ENCODE data around the gene HOXC11.

The HOXC11 gene

GRCh38 chr12:53974084-53975063, 1.4 kb downstream of the HOXC11 start, which contains the start of gene HOTAIR:
TSS of gene HOTAIR (minus strand) at chr12:53974954.
- Histone ChIP-seq H3K9me3 (ENCODE audit: control insufficient read depth, low read length) (no peaks in the 10 kb centered on the region), H3K36me3 (ENCODE audit: control insufficient read depth, insufficient read depth, low read length) (no peaks in the 10 kb centered on the region), H3K4me1 (ENCODE audit: control insufficient read depth, insufficient read depth, low read length) (no peaks in the 10 kb centered on the region), H3K27me3 (ENCODE audit: control insufficient read depth, insufficient read depth, low read length, poor library complexity, severe bottlenecking) (peaks cover 100% of the 10 kb centered on the region), H3K27ac (ENCODE audit: insufficient read depth, low read depth, low read length, poor library complexity, severe bottlenecking) (no peak within 1 kb of the TSS), H3K4me3 (ENCODE audit: insufficient read depth, low read depth, low read length) (no peak within 1 kb of the TSS)
- WGBS, 2 experiments = 4 to 5% methylated on average over 60 of the region's 63 CpGs

DNA sequence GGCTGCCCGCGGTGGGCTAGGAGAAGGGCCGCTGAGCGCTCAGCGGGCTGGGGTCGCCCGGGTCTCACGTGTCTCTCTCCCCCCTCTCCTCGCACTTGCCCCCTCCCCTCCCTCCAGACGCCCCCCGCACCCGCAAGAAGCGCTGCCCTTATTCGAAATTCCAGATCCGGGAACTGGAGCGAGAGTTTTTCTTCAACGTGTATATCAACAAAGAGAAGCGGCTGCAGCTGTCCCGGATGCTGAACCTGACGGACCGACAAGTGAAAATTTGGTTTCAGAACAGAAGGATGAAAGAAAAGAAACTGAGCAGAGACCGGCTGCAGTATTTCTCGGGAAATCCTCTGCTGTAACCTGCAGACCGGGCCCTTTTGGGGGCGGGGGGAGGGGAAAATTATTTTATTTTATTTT, 2.1 kb downstream of the HOXC11 start:
- Histone ChIP-seq H3K9me3 (ENCODE audit: control insufficient read depth, low read length) (no peaks in the 10 kb centered on the region), H3K27ac (ENCODE audit: insufficient read depth, low read depth, low read length, poor library complexity, severe bottlenecking) (no peak overlapping the region), H3K4me1 (ENCODE audit: control insufficient read depth, insufficient read depth, low read length) (no peaks in the 10 kb centered on the region), H3K36me3 (ENCODE audit: control insufficient read depth, insufficient read depth, low read length) (no peaks in the 10 kb centered on the region), H3K4me3 (ENCODE audit: insufficient read depth, low read depth, low read length) (no peak overlapping the region), H3K27me3 (ENCODE audit: control insufficient read depth, insufficient read depth, low read length, poor library complexity, severe bottlenecking) (peaks cover 100% of the 10 kb centered on the region)
- WGBS, 2 experiments = 3 to 4% methylated on average over 23 to 24 of the region's 25 CpGs

GRCh38 chr12:53975479-53976152, 2.7 kb downstream of the HOXC11 start:
- H3K9me3 ChIP-seq (ENCODE audit: control insufficient read depth, low read length) = no peaks in the 10 kb centered on the region
- H3K27ac ChIP-seq (ENCODE audit: insufficient read depth, low read depth, low read length, poor library complexity, severe bottlenecking) = no peak overlapping the region
- WGBS, 2 experiments = 8 to 11% methylated on average over 31 of the region's 31 CpGs
- H3K36me3 ChIP-seq (ENCODE audit: control insufficient read depth, insufficient read depth, low read length) = no peaks in the 10 kb centered on the region
- H3K4me3 ChIP-seq (ENCODE audit: insufficient read depth, low read depth, low read length) = no peak overlapping the region
- H3K4me1 ChIP-seq (ENCODE audit: control insufficient read depth, insufficient read depth, low read length) = no peaks in the 10 kb centered on the region
- peaks cover 100% of the 10 kb centered on the region for H3K27me3 ChIP-seq (ENCODE audit: control insufficient read depth, insufficient read depth, low read length, poor library complexity, severe bottlenecking)

- Histone ChIP-seq H3K27ac (ENCODE audit: insufficient read depth, low read depth, low read length, poor library complexity, severe bottlenecking) (no peak overlapping the region), H3K27me3 (ENCODE audit: control insufficient read depth, insufficient read depth, low read length, poor library complexity, severe bottlenecking) (peaks cover 100% of the 10 kb centered on the region), H3K4me1 (ENCODE audit: control insufficient read depth, insufficient read depth, low read length) (no peaks in the 10 kb centered on the region), H3K36me3 (ENCODE audit: control insufficient read depth, insufficient read depth, low read length) (no peaks in the 10 kb centered on the region), H3K4me3 (ENCODE audit: insufficient read depth, low read depth, low read length) (no peak overlapping the region), H3K9me3 (ENCODE audit: control insufficient read depth, low read length) (no peaks in the 10 kb centered on the region)
- WGBS, 2 experiments = 16 to 24% methylated on average over 17 to 21 of the region's 21 CpGs
Observed at GRCh38 chr12:53976172-53976822, 3.4 kb downstream of the HOXC11 start.

DNA sequence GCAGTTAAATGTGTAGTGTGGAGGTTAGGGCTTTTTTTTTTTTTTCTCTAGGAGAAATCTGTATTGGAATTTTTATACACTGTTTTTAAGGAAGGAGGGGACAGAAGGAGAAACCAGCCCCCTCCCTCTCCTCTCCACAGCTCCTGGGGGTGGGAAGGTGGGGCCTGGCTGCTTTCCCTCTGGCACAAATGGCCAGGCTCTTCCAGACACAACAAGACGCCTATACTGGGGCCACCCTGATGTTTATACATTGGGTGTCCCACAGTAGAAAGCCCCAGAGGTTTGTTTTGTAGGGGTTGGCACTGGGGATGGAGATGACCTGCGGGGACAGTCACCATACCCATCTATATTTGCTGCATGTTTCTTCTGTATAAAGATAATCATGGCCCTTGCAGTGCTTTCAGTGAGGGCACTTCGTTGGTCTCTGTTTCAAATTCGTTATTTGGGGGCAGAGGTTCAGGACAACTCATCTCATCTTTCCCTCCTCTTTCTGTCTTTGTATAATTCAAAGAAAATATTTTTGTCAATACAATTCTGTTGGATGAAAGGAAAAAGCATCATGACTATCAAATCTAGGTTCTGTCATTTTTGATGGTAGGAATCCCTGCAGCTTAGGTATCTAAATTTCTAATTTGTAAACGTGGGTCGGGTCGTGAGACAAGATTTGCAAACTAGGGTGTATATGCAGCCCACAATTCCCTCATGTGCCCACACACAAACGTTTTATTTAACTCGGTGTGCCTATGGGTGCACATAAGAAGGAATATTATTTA, 4.1 kb downstream of the HOXC11 start:
- H3K9me3 ChIP-seq (ENCODE audit: control insufficient read depth, low read length) = no peaks in the 10 kb centered on the region
- peaks cover 100% of the 10 kb centered on the region for H3K27me3 ChIP-seq (ENCODE audit: control insufficient read depth, insufficient read depth, low read length, poor library complexity, severe bottlenecking)
- H3K27ac ChIP-seq (ENCODE audit: insufficient read depth, low read depth, low read length, poor library complexity, severe bottlenecking) = no peak overlapping the region
- H3K4me3 ChIP-seq (ENCODE audit: insufficient read depth, low read depth, low read length) = no peak overlapping the region
- H3K36me3 ChIP-seq (ENCODE audit: control insufficient read depth, insufficient read depth, low read length) = no peaks in the 10 kb centered on the region
- no peaks in the 10 kb centered on the region for H3K4me1 ChIP-seq (ENCODE audit: control insufficient read depth, insufficient read depth, low read length)
- 21 to 26% methylated on average over 7 to 9 of the region's 9 CpGs for WGBS, 2 experiments

- no peak overlapping the region for H3K27ac ChIP-seq (ENCODE audit: insufficient read depth, low read depth, low read length, poor library complexity, severe bottlenecking)
- WGBS, 2 experiments = 16 to 17% methylated on average over 11 of the region's 11 CpGs
- no peaks in the 10 kb centered on the region for H3K9me3 ChIP-seq (ENCODE audit: control insufficient read depth, low read length)
- H3K4me3 ChIP-seq (ENCODE audit: insufficient read depth, low read depth, low read length) = no peak overlapping the region
- H3K27me3 ChIP-seq (ENCODE audit: control insufficient read depth, insufficient read depth, low read length, poor library complexity, severe bottlenecking) = peaks cover 100% of the 10 kb centered on the region
- no peaks in the 10 kb centered on the region for H3K36me3 ChIP-seq (ENCODE audit: control insufficient read depth, insufficient read depth, low read length)
- H3K4me1 ChIP-seq (ENCODE audit: control insufficient read depth, insufficient read depth, low read length) = no peaks in the 10 kb centered on the region
Observed at GRCh38 chr12:53977596-53978445, 4.9 kb downstream of the HOXC11 start.

DNA sequence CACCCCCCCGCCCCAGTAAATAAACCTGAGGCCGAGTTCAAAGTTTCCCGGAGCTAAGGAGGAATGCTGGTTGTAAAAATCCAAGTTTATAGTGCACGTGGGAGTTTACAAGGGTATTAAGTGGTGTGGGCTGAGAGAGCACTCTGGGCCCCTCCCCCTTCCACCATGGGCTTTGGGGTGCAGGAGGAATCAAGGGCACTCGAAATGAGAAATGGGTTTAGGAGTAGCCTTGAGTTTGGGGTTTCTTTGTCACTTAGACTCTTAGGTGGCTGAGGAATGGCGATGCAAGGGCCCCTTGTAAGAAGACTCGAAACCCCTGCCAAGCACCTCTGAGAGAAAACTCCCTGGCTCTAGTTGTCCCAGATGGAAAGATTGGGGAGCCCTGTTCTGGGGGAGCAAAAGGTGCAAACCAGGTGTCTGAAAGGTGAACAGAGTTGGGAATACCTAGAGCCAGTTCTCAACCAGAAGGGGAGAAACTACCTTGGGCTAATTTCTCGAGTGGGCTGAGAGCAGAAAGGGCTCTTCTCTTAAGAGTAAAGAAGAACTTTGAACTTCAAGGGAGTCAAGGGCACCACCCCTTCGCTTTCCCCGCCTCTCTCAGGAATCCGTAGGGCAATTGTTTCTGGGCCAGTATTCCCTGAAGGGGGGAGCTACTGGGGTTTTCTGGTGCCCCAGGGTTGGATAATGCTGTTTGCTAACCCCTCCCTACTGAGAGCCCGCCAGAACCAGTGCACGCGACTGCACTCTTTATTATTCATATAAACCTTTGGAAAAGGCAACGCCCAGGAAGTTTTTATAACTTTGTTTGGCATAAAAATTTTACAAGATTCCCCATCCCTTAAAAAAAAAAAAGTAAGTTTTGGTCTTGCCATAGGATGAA, 5.8 kb downstream of the HOXC11 start:
- Histone ChIP-seq H3K4me1 (ENCODE audit: control insufficient read depth, insufficient read depth, low read length) (no peaks in the 10 kb centered on the region), H3K36me3 (ENCODE audit: control insufficient read depth, insufficient read depth, low read length) (no peaks in the 10 kb centered on the region), H3K27ac (ENCODE audit: insufficient read depth, low read depth, low read length, poor library complexity, severe bottlenecking) (no peak overlapping the region), H3K27me3 (ENCODE audit: control insufficient read depth, insufficient read depth, low read length, poor library complexity, severe bottlenecking) (peaks cover 100% of the 10 kb centered on the region), H3K4me3 (ENCODE audit: insufficient read depth, low read depth, low read length) (no peak overlapping the region), H3K9me3 (ENCODE audit: control insufficient read depth, low read length) (no peaks in the 10 kb centered on the region)
- 15 to 21% methylated on average over 14 of the region's 15 CpGs for WGBS, 2 experiments

GRCh38 chr12:53980104-53980801, 7.3 kb downstream of the HOXC11 start:
- H3K27me3 ChIP-seq (ENCODE audit: control insufficient read depth, insufficient read depth, low read length, poor library complexity, severe bottlenecking) = peaks cover 100% of the 10 kb centered on the region
- no peak overlapping the region for H3K27ac ChIP-seq (ENCODE audit: insufficient read depth, low read depth, low read length, poor library complexity, severe bottlenecking)
- no peaks in the 10 kb centered on the region for H3K4me1 ChIP-seq (ENCODE audit: control insufficient read depth, insufficient read depth, low read length)
- 25 to 34% methylated on average over 7 of the region's 7 CpGs for WGBS, 2 experiments
- H3K9me3 ChIP-seq (ENCODE audit: control insufficient read depth, low read length) = no peaks in the 10 kb centered on the region
- H3K4me3 ChIP-seq (ENCODE audit: insufficient read depth, low read depth, low read length) = no peak overlapping the region
- no peaks in the 10 kb centered on the region for H3K36me3 ChIP-seq (ENCODE audit: control insufficient read depth, insufficient read depth, low read length)

All from ectodermal cell (in vitro differentiated cells).